Activated CD8-positive, alpha-beta T cell treated with anti-CD3 and anti-CD28 coated beads, Interleukin-2, amount 10 ng/mL, durations not matched to agents 7 days and 5 days (primary cell): ENCODE measurements around the gene DGKI. TPM values are rescaled to one million over a fixed set of nuclear protein-coding genes. Genes with fewer than 3 reads are reported as not detected.

Experiments
- ATAC-seq: fragments of 150-1000 bp; cut with Tn5 transposase; one replicate; pipeline ENCODE4 v1.10.0; 2021; ENCODE audit warnings: moderate library complexity
- CTCF ChIA-PET: fragments of 350-600 bp; sonication (Branson Sonifier 250); formaldehyde crosslinking; loops from one replicate; lab custom pipeline; 2021; ENCODE audit warnings: antibody characterized with exemption; lab: Charles Lee
- POLR2A ChIA-PET: fragments of 350-600 bp; sonication (Branson Sonifier 250); formaldehyde crosslinking; loops from one replicate; lab custom pipeline; 2021; ENCODE audit warnings: antibody characterized with exemption; lab: Charles Lee
- DNase-seq: peaks from one replicate; pipeline ENCODE4 v3.0.0-alpha.2; 2020
- H3K27ac Mint-ChIP-seq: one replicate; pipeline ENCODE4 v1.8.0; 2021; ENCODE audit warnings: mild to moderate bottlenecking, mixed read lengths
- H3K27me3 Mint-ChIP-seq: one replicate; pipeline ENCODE4 v1.8.0; 2021; ENCODE audit warnings: low read depth, mixed read lengths
- H3K36me3 Mint-ChIP-seq: one replicate; pipeline ENCODE4 v1.8.0; 2021; ENCODE audit warnings: low read depth, mixed read lengths
- H3K4me1 Mint-ChIP-seq: one replicate; pipeline ENCODE4 v1.8.0; 2021; ENCODE audit warnings: low read depth, mixed read lengths
- H3K4me3 Mint-ChIP-seq: one replicate; pipeline ENCODE4 v1.8.0; 2021; ENCODE audit warnings: mild to moderate bottlenecking, mixed read lengths
- H3K9me3 Mint-ChIP-seq: one replicate; pipeline ENCODE4 v1.8.0; 2022; ENCODE audit warnings: mixed read lengths; ENCODE audit not compliant: insufficient read depth
- total RNA-seq, 2 experiments: library from RNA; stranded (reverse); gene quantifications; one replicate each; pipeline ENCODE4 v1.2.3, GENCODE V29; 2021

The DGKI gene
- total RNA-seq, 2 experiments from 2014 or later, result not detected

GRCh38 chr7:137488038-137488437 lies 358.7 kb downstream of the DGKI start:
- no peaks in the 10 kb centered on the region for H3K9me3 Mint-ChIP-seq
- no peaks in the 10 kb centered on the region for H3K36me3 Mint-ChIP-seq
- no peak overlapping the region for H3K4me3 Mint-ChIP-seq
- ChIA-PET POLR2A (no interaction called here), CTCF (no interaction called here)
- DNase-seq (no peak), ATAC-seq (no peak)
- H3K27me3 Mint-ChIP-seq, result no peaks in the 10 kb centered on the region
- no peak overlapping the region for H3K27ac Mint-ChIP-seq
- H3K4me1 Mint-ChIP-seq, result no peaks in the 10 kb centered on the region

- Mint-ChIP-seq H3K4me3 (no peak overlapping the region), H3K27ac (no peak overlapping the region), H3K9me3 (no peaks in the 10 kb centered on the region), H3K36me3 (no peaks in the 10 kb centered on the region), H3K4me1 (no peaks in the 10 kb centered on the region), H3K27me3 (no peaks in the 10 kb centered on the region)
- POLR2A ChIA-PET, result no interaction called here
- no peak for ATAC-seq
- DNase-seq, result no peak
- CTCF ChIA-PET, result no interaction called here
Observed at GRCh38 chr7:137485818-137486217, 361.0 kb downstream of the DGKI start.

GRCh38 chr7:137484326-137484725 lies 362.4 kb downstream of the DGKI start:
- H3K4me1 Mint-ChIP-seq, result no peaks in the 10 kb centered on the region

GRCh38 chr7:137482466-137482865 lies 364.3 kb downstream of the DGKI start:
- ATAC-seq (no peak), DNase-seq (no peak)
- Mint-ChIP-seq H3K4me3 (no peak overlapping the region), H3K4me1 (no peaks in the 10 kb centered on the region), H3K27ac (no peak overlapping the region), H3K27me3 (no peaks in the 10 kb centered on the region), H3K9me3 (no peaks in the 10 kb centered on the region), H3K36me3 (no peaks in the 10 kb centered on the region)
- CTCF ChIA-PET, result no interaction called here
- POLR2A ChIA-PET, result no interaction called here

More at GRCh38 chr7:137484326-137484725, 362.4 kb downstream of the DGKI start:
- H3K27ac Mint-ChIP-seq, result no peak overlapping the region
- H3K9me3 Mint-ChIP-seq, result no peaks in the 10 kb centered on the region
- DNase-seq (no peak), ATAC-seq (no peak)
- CTCF ChIA-PET, result no interaction called here
- no peaks in the 10 kb centered on the region for H3K36me3 Mint-ChIP-seq
- POLR2A ChIA-PET, result no interaction called here
- no peak overlapping the region for H3K4me3 Mint-ChIP-seq
- no peaks in the 10 kb centered on the region for H3K27me3 Mint-ChIP-seq

GRCh38 chr7:137480824-137481365 lies 365.9 kb downstream of the DGKI start:
- Mint-ChIP-seq H3K4me1 (no peaks in the 10 kb centered on the region), H3K36me3 (no peaks in the 10 kb centered on the region), H3K27ac (no peak overlapping the region), H3K27me3 (no peaks in the 10 kb centered on the region), H3K4me3 (no peak overlapping the region), H3K9me3 (no peaks in the 10 kb centered on the region)
- CTCF ChIA-PET, result no interaction called here
- ATAC-seq (no peak), DNase-seq (no peak)
- POLR2A ChIA-PET, result no interaction called here

GRCh38 chr7:137480401-137480800 lies 366.4 kb downstream of the DGKI start:
- Mint-ChIP-seq H3K4me3 (no peak overlapping the region), H3K27me3 (no peaks in the 10 kb centered on the region), H3K9me3 (no peaks in the 10 kb centered on the region), H3K27ac (no peak overlapping the region), H3K36me3 (no peaks in the 10 kb centered on the region), H3K4me1 (no peaks in the 10 kb centered on the region)
- DNase-seq (no peak), ATAC-seq (no peak)
- POLR2A ChIA-PET, result no interaction called here
- CTCF ChIA-PET, result no interaction called here

- ATAC-seq, result no peak
- POLR2A ChIA-PET, result no interaction called here
- H3K27ac Mint-ChIP-seq, result no peak overlapping the region
- no peaks in the 10 kb centered on the region for H3K9me3 Mint-ChIP-seq
- H3K36me3 Mint-ChIP-seq, result no peaks in the 10 kb centered on the region
- CTCF ChIA-PET, result no interaction called here
- DNase-seq, result no peak
- H3K27me3 Mint-ChIP-seq, result no peaks in the 10 kb centered on the region
- no peaks in the 10 kb centered on the region for H3K4me1 Mint-ChIP-seq
- no peak overlapping the region for H3K4me3 Mint-ChIP-seq
Observed at GRCh38 chr7:137476937-137477336, 369.8 kb downstream of the DGKI start.

GRCh38 chr7:137475966-137476365 lies 370.8 kb downstream of the DGKI start:
- POLR2A ChIA-PET, result no interaction called here
- Mint-ChIP-seq H3K4me1 (no peaks in the 10 kb centered on the region), H3K27ac (no peak overlapping the region)

GRCh38 chr7:137474540-137475026 lies 372.2 kb downstream of the DGKI start:
- ChIA-PET POLR2A (no interaction called here), CTCF (no interaction called here)
- no peaks in the 10 kb centered on the region for H3K9me3 Mint-ChIP-seq
- no peak for DNase-seq
- H3K27ac Mint-ChIP-seq, result no peak overlapping the region
- no peaks in the 10 kb centered on the region for H3K27me3 Mint-ChIP-seq
- no peak overlapping the region for H3K4me3 Mint-ChIP-seq
- no peak for ATAC-seq
- H3K36me3 Mint-ChIP-seq, result no peaks in the 10 kb centered on the region
- no peaks in the 10 kb centered on the region for H3K4me1 Mint-ChIP-seq

More at GRCh38 chr7:137475966-137476365, 370.8 kb downstream of the DGKI start:
- DNase-seq (no peak), ATAC-seq (no peak)
- no peak overlapping the region for H3K4me3 Mint-ChIP-seq
- no peaks in the 10 kb centered on the region for H3K36me3 Mint-ChIP-seq
- CTCF ChIA-PET, result no interaction called here
- no peaks in the 10 kb centered on the region for H3K27me3 Mint-ChIP-seq
- H3K9me3 Mint-ChIP-seq, result no peaks in the 10 kb centered on the region

- DNase-seq (no peak), ATAC-seq (no peak)
Observed at GRCh38 chr7:137471128-137471527, 375.6 kb downstream of the DGKI start.

GRCh38 chr7:137469858-137470257 lies 376.9 kb downstream of the DGKI start:
- Mint-ChIP-seq H3K4me1 (no peaks in the 10 kb centered on the region), H3K4me3 (no peak overlapping the region), H3K9me3 (no peaks in the 10 kb centered on the region), H3K36me3 (no peaks in the 10 kb centered on the region), H3K27me3 (no peaks in the 10 kb centered on the region), H3K27ac (no peak overlapping the region)
- CTCF ChIA-PET, result no interaction called here
- POLR2A ChIA-PET, result no interaction called here
- DNase-seq, result no peak
- ATAC-seq, result no peak

More at GRCh38 chr7:137471128-137471527, 375.6 kb downstream of the DGKI start:
- ChIA-PET POLR2A (no interaction called here), CTCF (no interaction called here)
- Mint-ChIP-seq H3K36me3 (no peaks in the 10 kb centered on the region), H3K4me3 (no peak overlapping the region), H3K9me3 (no peaks in the 10 kb centered on the region), H3K27ac (no peak overlapping the region), H3K27me3 (no peaks in the 10 kb centered on the region), H3K4me1 (no peaks in the 10 kb centered on the region)

GRCh38 chr7:137469191-137469811 lies 377.5 kb downstream of the DGKI start:
- ChIA-PET CTCF (no interaction called here), POLR2A (no interaction called here)
- no peaks in the 10 kb centered on the region for H3K36me3 Mint-ChIP-seq
- H3K4me3 Mint-ChIP-seq, result no peak overlapping the region
- H3K27ac Mint-ChIP-seq, result no peak overlapping the region
- H3K4me1 Mint-ChIP-seq, result no peaks in the 10 kb centered on the region
- H3K27me3 Mint-ChIP-seq, result no peaks in the 10 kb centered on the region
- no peak for DNase-seq
- no peak for ATAC-seq
- no peaks in the 10 kb centered on the region for H3K9me3 Mint-ChIP-seq
